ENCODE data around the gene PER1. TPM values are rescaled to one million over a fixed set of nuclear protein-coding genes. Genes with fewer than 3 reads are reported as not detected.

The PER1 gene
- total RNA-seq, 2 experiments from 2014 or later = 123 to 129 TPM

DNA sequence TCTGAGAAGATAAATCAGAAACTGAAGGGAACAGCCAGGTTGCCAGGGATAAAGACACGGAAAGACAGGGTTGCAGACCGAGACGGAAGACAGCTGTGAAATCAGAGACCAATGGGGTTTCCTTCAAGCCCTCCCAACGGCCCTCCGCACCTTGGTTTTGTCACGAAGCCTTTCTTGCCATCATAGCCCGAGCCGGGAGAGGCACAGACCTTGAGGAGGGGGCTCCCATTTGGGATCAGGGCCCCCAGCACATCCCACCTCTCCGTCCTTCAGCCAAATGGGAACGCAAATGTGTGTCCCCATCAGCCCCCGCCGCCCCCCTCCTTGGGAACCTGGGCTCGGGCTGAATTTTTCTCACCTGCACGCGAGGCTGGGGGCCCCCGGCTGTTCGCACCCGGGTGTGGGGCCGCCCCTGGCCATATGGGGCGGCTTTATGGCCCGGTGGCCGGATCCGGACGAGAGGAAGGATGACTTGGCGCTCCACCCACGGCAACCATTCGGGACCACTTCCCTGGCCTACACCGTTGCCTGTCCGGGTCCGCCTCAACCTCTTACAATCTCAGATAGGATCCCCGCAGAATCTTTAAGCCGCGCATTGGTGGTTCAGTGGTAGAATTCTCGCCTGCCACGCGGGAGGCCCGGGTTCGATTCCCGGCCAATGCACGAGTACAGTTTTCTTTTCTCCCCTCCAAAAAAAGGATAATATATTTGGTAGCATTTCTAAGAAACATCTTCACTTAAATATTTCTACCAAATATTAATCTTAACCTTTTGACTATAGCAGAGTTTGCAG is 26.9 kb downstream of the PER1 start:
- DNase-seq = peak; percentile 93
- TF ChIP-seq, protein P1, sequence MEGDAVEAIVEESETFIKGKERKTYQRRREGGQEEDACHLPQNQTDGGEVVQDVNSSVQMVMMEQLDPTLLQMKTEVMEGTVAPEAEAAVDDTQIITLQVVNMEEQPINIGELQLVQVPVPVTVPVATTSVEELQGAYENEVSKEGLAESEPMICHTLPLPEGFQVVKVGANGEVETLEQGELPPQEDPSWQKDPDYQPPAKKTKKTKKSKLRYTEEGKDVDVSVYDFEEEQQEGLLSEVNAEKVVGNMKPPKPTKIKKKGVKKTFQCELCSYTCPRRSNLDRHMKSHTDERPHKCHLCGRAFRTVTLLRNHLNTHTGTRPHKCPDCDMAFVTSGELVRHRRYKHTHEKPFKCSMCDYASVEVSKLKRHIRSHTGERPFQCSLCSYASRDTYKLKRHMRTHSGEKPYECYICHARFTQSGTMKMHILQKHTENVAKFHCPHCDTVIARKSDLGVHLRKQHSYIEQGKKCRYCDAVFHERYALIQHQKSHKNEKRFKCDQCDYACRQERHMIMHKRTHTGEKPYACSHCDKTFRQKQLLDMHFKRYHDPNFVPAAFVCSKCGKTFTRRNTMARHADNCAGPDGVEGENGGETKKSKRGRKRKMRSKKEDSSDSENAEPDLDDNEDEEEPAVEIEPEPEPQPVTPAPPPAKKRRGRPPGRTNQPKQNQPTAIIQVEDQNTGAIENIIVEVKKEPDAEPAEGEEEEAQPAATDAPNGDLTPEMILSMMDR (IDR thresholded peaks at IDR 0.05) = no peak
- ChIA-PET POLR2A (interaction anchor here (0.6 to 7.1 kb wide), 11 partner anchors 9 to 176 kb away, joined by 3 to 102 read pairs (median 8); partner anchors contain the start of gene VAMP2), CTCF (interaction anchor here (0.6 to 3.5 kb wide), 8 partner anchors 13 to 119 kb away, joined by 3 to 30 read pairs (median 4); no protein-coding TSS in a partner anchor)
- H3K4me3 Mint-ChIP-seq = peak overlapping the region; percentile 97
- H3K27me3 Mint-ChIP-seq = peaks cover 32% of the 10 kb centered on the region
- H3K4me1 Mint-ChIP-seq (ENCODE audit: low read depth) = peaks cover 45% of the 10 kb centered on the region
- intact Hi-C loops (cut with micrococcal nuclease) = loop anchor here (2.0 to 10.0 kb wide), 2 partner anchors 27 to 169 kb away; partner anchors contain the start of genes PER1 and SLC25A35
- H3K9me3 Mint-ChIP-seq = no peaks in the 10 kb centered on the region
- peaks cover 6% of the 10 kb centered on the region for H3K36me3 Mint-ChIP-seq (ENCODE audit: low read depth)
- peak; percentile 28 for ATAC-seq
- H3K27ac Mint-ChIP-seq = peak overlapping the region; percentile 90

DNA sequence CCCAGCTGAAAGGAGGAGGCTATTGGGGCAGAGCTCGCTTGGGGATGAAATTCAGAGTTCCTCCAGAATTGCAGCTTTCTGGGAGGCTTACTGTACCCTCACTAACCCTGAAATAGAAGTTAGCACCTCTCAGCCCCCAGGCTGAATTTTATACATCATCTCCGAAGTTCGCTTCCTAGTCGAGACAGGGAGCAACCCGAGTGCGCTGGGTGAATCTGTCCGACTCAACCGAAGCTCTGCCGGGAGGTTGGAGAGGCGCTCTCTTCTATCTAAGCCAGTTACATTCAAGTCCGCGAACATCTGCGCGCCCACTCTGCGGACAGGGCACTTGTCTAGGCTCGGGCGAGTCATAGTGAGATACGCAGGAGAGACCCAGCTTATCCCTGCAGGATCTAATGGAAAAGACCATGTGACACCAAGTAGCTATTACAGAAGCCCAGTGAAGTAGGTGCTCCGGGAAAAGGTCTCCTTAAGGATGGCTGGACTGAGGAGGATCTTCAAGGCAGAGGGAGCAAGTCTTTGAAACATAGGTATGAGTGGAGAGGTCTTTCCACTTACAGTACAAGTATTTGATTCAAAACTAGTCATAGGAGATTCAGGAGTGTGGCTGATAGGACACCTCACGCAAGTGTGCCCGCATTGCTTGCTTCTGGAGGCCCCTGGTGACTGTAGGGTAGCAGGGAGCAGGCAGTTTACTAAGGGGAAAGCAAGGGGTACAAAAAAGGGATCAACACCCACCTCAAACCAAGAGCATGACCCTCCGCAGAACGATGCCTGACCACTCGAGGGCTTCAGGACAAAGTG is 27.7 kb downstream of the PER1 start:
- no peak for ATAC-seq
- peaks cover 34% of the 10 kb centered on the region for H3K27me3 Mint-ChIP-seq
- DNase-seq = peak; percentile 56
- TF ChIP-seq, protein P1 (IDR thresholded peaks at IDR 0.05) = no peak
- peaks cover 9% of the 10 kb centered on the region for H3K36me3 Mint-ChIP-seq (ENCODE audit: low read depth)
- ChIA-PET POLR2A (interaction anchor here (0.6 to 7.1 kb wide), 14 partner anchors 10 to 177 kb away, joined by 3 to 102 read pairs (median 6); partner anchors contain the start of genes PFAS and VAMP2), CTCF (interaction anchor here (0.6 to 3.5 kb wide), 9 partner anchors 14 to 176 kb away, joined by 3 to 30 read pairs (median 5); no protein-coding TSS in a partner anchor)
- no peaks in the 10 kb centered on the region for H3K9me3 Mint-ChIP-seq
- no peak overlapping the region for H3K27ac Mint-ChIP-seq
- peak overlapping the region; percentile 97 for H3K4me3 Mint-ChIP-seq
- peaks cover 53% of the 10 kb centered on the region for H3K4me1 Mint-ChIP-seq (ENCODE audit: low read depth)
- intact Hi-C loops (cut with micrococcal nuclease) = loop anchor here (2.0 to 10.0 kb wide), 2 partner anchors 28 to 170 kb away; partner anchors contain the start of genes PER1 and SLC25A35

DNA sequence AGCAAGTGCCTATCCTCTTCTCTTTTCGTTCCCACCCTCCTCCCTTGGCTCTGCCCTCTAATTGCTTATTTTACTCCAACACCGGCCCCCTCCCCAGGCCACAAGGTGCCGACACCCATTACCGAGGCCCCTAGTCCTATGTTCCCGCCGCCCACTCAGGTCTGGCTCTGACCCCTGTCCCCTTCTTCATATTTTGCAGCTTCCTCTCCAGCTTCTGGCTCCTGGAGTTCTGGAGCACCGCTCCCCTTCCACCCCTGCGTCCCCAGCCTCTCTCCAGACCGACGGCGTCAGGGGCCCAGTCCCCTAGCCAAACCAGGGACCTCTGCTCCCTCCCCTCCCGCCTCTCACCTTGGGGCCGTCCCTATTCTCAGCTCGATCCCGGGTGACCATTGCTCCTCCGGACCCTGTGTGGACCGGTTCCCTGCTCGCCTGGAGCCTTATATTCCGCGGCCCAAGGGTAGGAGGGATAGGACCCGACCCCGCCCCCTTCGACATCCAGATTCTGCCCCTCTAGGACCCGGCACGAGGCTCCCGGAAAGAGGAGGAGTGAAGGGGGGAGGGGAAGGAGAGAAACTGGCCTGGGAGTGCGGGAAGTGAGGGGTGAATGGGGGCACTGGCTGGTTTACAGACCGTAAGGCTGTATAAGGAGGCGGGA is 28.4 kb downstream of the PER1 start, which contains the start of gene HES7:
Gene HES7 (minus strand): TSS at position 412 of the 655 bp plus-strand sequence. CDS start 22 bp downstream, at position 390.
- Mint-ChIP-seq H3K9me3 (no peaks in the 10 kb centered on the region), H3K27ac (no peak within 1 kb of the TSS), H3K36me3 (ENCODE audit: low read depth) (peaks cover 11% of the 10 kb centered on the region), H3K27me3 (peaks cover 34% of the 10 kb centered on the region), H3K4me1 (ENCODE audit: low read depth) (peaks cover 53% of the 10 kb centered on the region), H3K4me3 (peak within 1 kb of the TSS; percentile 97)
- ChIA-PET CTCF (interaction anchor here (0.9 to 3.5 kb wide), 11 partner anchors 13 to 177 kb away, joined by 3 to 30 read pairs (median 5); no protein-coding TSS in a partner anchor), POLR2A (interaction anchor here (1.0 to 7.1 kb wide), 13 partner anchors 10 to 125 kb away, joined by 3 to 102 read pairs (median 7); partner anchors contain the start of genes PFAS and VAMP2)
- intact Hi-C loops (cut with micrococcal nuclease) = loop anchor here (2.0 to 10.0 kb wide), 2 partner anchors 29 to 171 kb away; partner anchors contain the start of genes PER1 and SLC25A35
- TF ChIP-seq, protein P1 (IDR thresholded peaks at IDR 0.05) = no peak
- ATAC-seq (no peak), DNase-seq (peak; percentile 29)

DNA sequence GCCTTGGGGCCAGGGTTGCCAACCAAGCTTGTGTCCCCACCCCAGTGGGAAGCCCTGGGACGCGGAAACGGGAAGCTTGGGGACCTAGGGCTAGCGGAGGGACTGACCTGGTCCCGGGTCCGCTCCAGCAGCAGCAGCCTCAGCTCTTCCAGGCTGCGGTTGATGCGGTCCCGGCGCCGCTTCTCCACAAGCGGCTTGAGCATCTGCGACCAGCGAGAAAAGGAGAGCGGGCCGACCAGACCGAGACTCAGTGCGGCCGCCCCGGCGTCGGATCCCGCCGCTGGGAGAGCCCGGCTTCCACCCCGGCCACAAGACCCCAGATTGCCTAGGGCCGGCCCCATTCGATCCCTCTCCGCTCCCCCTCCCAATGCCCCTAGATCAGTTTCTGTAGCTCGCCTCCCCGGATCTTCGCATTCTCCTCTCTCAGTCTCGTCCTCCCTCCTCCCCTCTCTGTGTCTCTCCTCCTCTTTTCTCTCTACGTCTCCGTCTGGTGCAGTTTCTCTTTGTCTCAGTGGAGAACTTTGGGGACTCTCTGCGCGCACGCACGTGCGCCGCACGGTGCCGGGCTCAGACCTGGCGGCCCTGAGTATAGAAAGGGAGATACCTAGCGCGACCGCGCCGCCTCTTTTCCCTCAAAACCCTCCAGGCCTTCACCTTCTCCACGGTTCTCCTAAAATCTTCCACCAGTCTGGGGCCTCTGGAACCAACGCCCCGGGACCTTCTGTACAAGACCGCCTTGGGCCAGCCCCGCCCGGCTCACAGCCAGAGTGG is 29.1 kb downstream of the PER1 start:
- ATAC-seq (peak; percentile 3), DNase-seq (peak; percentile 67)
- Mint-ChIP-seq H3K27ac (no peak overlapping the region), H3K4me1 (ENCODE audit: low read depth) (peaks cover 55% of the 10 kb centered on the region), H3K9me3 (no peaks in the 10 kb centered on the region), H3K27me3 (peaks cover 34% of the 10 kb centered on the region), H3K36me3 (ENCODE audit: low read depth) (peaks cover 11% of the 10 kb centered on the region), H3K4me3 (peak overlapping the region; percentile 97)
- POLR2A ChIA-PET = interaction anchor here (1.0 to 7.1 kb wide), 14 partner anchors 15 to 126 kb away, joined by 3 to 102 read pairs (median 8); partner anchors contain the start of genes PFAS and VAMP2
- CTCF ChIA-PET = interaction anchor here (0.6 to 3.5 kb wide), 14 partner anchors 9 to 178 kb away, joined by 3 to 30 read pairs (median 4); partner anchors contain the start of genes AURKB and CTC1
- TF ChIP-seq, protein P1 (IDR thresholded peaks at IDR 0.05) = no peak
- intact Hi-C loops (cut with micrococcal nuclease) = loop anchor here (10.0 kb wide), 1 partner anchor 172 kb away; the partner anchor contains the start of gene SLC25A35

All from activated CD8-positive, alpha-beta T cell treated with anti-CD3 and anti-CD28 coated beads for 36 hours (primary cell).